PC-9 (cell line): ENCODE results near the gene FAM162B.

ENCODE experiments used
- EZH2 ChIP-seq: fragments of 200-600 bp; sonication (generic); IDR thresholded peaks from 2 replicates; pipeline ENCODE4 v1.8.0; 2017; ENCODE audit warnings: antibody characterized with exemption, low read depth
- TF ChIP-seq, protein P1 (sequence below): fragments of 200-600 bp; sonication (generic); conservative IDR thresholded peaks from 2 replicates; pipeline ENCODE4 v1.6.1; 2017; ENCODE audit warnings: mixed run types, antibody characterized with exemption, mild to moderate bottlenecking, moderate library complexity

DNA sequence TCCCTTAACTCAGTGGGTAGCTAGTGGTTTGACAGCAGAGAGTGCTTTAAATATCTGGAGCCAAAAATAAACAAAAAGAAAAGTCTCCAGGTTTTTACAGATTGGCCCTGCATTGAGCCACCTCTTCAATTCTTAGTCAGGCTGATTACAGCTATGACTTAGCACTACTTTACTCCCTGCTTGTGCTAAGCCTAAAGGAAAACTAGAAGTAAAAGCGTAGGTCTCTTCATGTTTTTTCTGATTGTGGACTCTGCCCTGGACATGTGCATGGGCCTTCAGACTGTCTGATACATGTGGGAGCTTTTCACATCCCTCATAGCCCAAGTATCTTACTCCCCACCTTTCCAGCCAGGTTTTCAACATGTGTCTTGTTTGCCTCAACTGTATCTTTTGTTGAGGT, 51.2 kb downstream of the FAM162B start:
- TF ChIP-seq, protein P1, sequence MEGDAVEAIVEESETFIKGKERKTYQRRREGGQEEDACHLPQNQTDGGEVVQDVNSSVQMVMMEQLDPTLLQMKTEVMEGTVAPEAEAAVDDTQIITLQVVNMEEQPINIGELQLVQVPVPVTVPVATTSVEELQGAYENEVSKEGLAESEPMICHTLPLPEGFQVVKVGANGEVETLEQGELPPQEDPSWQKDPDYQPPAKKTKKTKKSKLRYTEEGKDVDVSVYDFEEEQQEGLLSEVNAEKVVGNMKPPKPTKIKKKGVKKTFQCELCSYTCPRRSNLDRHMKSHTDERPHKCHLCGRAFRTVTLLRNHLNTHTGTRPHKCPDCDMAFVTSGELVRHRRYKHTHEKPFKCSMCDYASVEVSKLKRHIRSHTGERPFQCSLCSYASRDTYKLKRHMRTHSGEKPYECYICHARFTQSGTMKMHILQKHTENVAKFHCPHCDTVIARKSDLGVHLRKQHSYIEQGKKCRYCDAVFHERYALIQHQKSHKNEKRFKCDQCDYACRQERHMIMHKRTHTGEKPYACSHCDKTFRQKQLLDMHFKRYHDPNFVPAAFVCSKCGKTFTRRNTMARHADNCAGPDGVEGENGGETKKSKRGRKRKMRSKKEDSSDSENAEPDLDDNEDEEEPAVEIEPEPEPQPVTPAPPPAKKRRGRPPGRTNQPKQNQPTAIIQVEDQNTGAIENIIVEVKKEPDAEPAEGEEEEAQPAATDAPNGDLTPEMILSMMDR: no peak
- no peak for TF ChIP-seq EZH2
